Spleen (tissue), 11 donors: ENCODE measurements around the gene DECR2. TPM values are rescaled to one million over a fixed set of nuclear protein-coding genes. Genes with fewer than 3 reads are reported as not detected.

Source experiments
- DNase-seq: peaks from one replicate; pipeline ENCODE4 v3.0.0-alpha.2; 2020
- H3K27ac ChIP-seq, 8 donors: fragments of 200-600 bp; sonication (generic) in 7 of 8; 1 replicate in 4 of 8; 2 replicates in 4 of 8; pipeline versions ENCODE4 v1.5.0 to v1.8.0; 2016 to 2021; ENCODE audit warnings: inconsistent platforms in 4 of 8, mild to moderate bottlenecking in 4 of 8, moderate library complexity in 1 of 8
- H3K27me3 ChIP-seq, 7 donors: fragments of 200-600 bp; sonication (generic) in 6 of 7; replicated peaks in 1 of 7; 1 replicate in 4 of 7; 2 replicates in 3 of 7; pipeline versions ENCODE4 v1.5.0 to v1.8.0; 2016 to 2021; ENCODE audit warnings: inconsistent platforms in 3 of 7, mild to moderate bottlenecking in 1 of 7
- H3K36me3 ChIP-seq, 6 donors: fragments of 200-600 bp; sonication (generic) in 5 of 6; 1 replicate in 4 of 6; 2 replicates in 2 of 6; pipeline versions ENCODE4 v1.5.0 to v1.8.0; 2016 to 2021; ENCODE audit warnings: inconsistent platforms in 2 of 6
- H3K4me1 ChIP-seq, 6 donors: fragments of 200-600 bp; sonication (generic) in 5 of 6; 1 replicate in 3 of 6; 2 replicates in 3 of 6; pipeline versions ENCODE4 v1.5.0 to v1.8.0; 2016 to 2021; ENCODE audit warnings: inconsistent platforms in 3 of 6
- H3K4me3 ChIP-seq, 8 donors: fragments of 200-600 bp; sonication (generic) in 7 of 8; 1 replicate in 4 of 8; 2 replicates in 4 of 8; pipeline versions ENCODE4 v1.5.0 to v1.8.0; 2016 to 2021; ENCODE audit warnings: inconsistent platforms in 4 of 8, mild to moderate bottlenecking in 4 of 8, moderate library complexity in 2 of 8
- H3K9me3 ChIP-seq, 8 donors: fragments of 200-600 bp; sonication (generic) in 7 of 8; 1 replicate in 4 of 8; 2 replicates in 4 of 8; pipeline versions ENCODE4 v1.5.0 to v1.8.0; 2016 to 2021; ENCODE audit warnings: inconsistent platforms in 4 of 8
- CTCF ChIP-seq, 11 experiments: fragments of 200-600 bp in 7 of 11; fragments of 450-650 bp in 4 of 11; sonication (generic) in 4 of 11; IDR thresholded peaks in 8 of 11; conservative IDR thresholded peaks in 3 of 11; 1 replicate in 7 of 11; 2 replicates in 4 of 11; pipeline versions ENCODE4 v1.4.0 to v1.8.0; 2016 to 2021; ENCODE audit warnings: antibody characterized with exemption in 11 of 11, inconsistent platforms in 4 of 11, mild to moderate bottlenecking in 1 of 11
- POLR2A ChIP-seq, 3 donors: fragments of 450-650 bp; IDR thresholded peaks; one replicate each; pipeline ENCODE4 v1.5.1; 2017; ENCODE audit warnings: antibody characterized with exemption in 3 of 3, mild to moderate bottlenecking in 1 of 3
- POLR2AphosphoS5 ChIP-seq, 3 donors: sonication (generic); formaldehyde crosslinking; IDR thresholded peaks; one replicate each; pipeline ENCODE4 v1.5.1; 2017; ENCODE audit warnings: antibody characterized with exemption in 3 of 3
- WGBS, 5 donors: extraction: QIAGEN DNeasy Blood & Tissue Kit in 3 of 5; methylation state at CpG; one replicate each; pipeline versions ENCODE4 v1.1.5 to v1.1.7; 2013 to 2018; 5-methylcytosine and 5-hydroxymethylcytosine counted together
- intact Hi-C: fragments of 100-400 bp; cut with DNase I; formaldehyde crosslinking; loops from one replicate; pipeline ENCODE4 v1.15.0; 2023; ENCODE audit warnings: low total_unique reads
- polyA plus RNA-seq, 3 donors: library from polyadenylated mRNA; stranded (reverse); fragments of 200-250 nt; gene quantifications; one replicate each; pipeline ENCODE4 v1.2.1, GENCODE V29; 2013
- total RNA-seq, 7 donors: library from RNA; depleted of rRNA in 3 of 7; stranded (reverse); fragments of >200 nt in 3 of 7; fragmentation: NEBNext Ultra II Directional in 4 of 7; extraction: Animal tissue kit (Norgen Biotek cat#: 25700) in 4 of 7; gene quantifications; one replicate each; pipeline versions ENCODE4 v1.1.0 to v1.2.1, GENCODE V29; 2016 to 2021
- donor health status: healthy with polysubstance abuse.
- donor health status: DM: no; HTN: no; CAD: no; lungs with moderate emphysema.
- donor health status: DM: no; HTN: no; CAD: no.
- donor health status: Bipolar disorder and iron deficiency.
- donor health status: healthy.
- donor health status: DM: no; HTN: no; CAD: no.
- donor health status: DM: yes; HTN: yes; CAD: no.

The DECR2 gene
- total and polyA plus RNA-seq, 10 donors: 8.9 to 19.5 (median 12.0) TPM

DNA sequence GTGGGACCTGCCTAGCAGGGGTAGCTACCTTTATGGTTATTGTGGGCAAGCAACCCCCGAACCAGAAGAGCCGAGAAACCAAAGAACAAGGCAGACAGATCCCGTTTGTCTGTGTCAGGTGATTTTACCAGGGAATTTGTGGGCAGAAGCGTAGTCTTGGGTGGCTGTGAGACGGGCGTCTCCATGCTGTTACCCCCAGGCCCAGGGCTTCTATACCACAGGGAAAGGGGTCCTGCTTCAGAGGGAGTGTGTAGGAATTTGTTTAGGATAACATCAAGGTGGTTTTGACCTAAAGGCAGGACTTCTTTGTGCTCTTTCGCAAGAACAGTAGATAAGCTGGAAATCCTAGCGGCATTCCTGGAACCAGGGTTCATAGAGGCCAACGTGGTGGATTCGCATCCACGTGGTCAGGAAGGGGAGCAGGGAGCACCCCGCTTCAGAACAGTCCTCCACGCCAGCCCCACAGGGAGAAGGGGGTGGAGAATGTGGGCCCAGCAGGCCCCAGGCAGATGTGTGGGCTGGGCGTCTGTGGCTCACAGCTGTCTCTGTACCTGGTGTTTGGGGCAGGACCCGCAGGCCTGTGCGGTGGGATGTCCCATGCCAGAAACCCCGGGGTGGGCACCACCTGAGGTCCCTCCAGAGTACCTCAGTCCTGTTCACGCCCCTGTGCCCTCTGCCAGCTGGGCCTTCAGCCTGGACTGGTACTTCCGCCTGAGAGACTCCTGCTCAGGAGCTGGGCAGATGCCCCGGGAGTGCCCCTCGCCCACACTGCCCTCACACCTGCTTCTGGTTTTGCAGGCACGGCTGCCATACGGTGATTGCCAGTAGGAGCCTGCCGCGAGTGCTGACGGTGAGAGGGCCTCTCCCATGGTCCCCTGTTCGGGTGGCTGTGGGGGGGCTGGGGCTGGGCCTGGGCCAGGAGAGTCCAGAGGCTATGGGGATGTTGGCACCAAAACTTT lies 4.1 kb downstream of the DECR2 start:
- intact Hi-C loops: no loop called here
- TF ChIP-seq CTCF (IDR thresholded peaks at IDR 0.05 in 8 of 11, conservative IDR thresholded peaks at IDR 0.05 in 3 of 11): no peak
- WGBS, 5 donors: 85 to 92% (median 90%) methylated on average over 22 to 27 of the region's 27 CpGs
- DNase-seq: no peak
- peaks cover 0 to 14% (median 0%) of the 10 kb centered on the region in 6 donors for H3K36me3 ChIP-seq
- peaks cover 0 to 15% (median 7%) of the 10 kb centered on the region in 6 donors for H3K4me1 ChIP-seq
- no peaks in the 10 kb centered on the region for H3K9me3 ChIP-seq
- H3K27ac ChIP-seq: no peak overlapping the region
- H3K27me3 ChIP-seq: no peaks in the 10 kb centered on the region
- H3K4me3 ChIP-seq: no peak overlapping the region

- intact Hi-C loops: no loop called here
- no peak for DNase-seq
- Histone ChIP-seq H3K27me3 (no peaks in the 10 kb centered on the region), H3K4me3 (no peak overlapping the region), H3K9me3 (no peaks in the 10 kb centered on the region), H3K27ac (no peak overlapping the region), H3K36me3 (peaks cover 0 to 29% (median 0%) of the 10 kb centered on the region in 6 donors), H3K4me1 (peaks cover 0 to 6% (median 4%) of the 10 kb centered on the region in 6 donors)
- WGBS, 5 donors: 78 to 93% (median 89%) methylated on average over 8 to 16 of the region's 16 CpGs
- TF ChIP-seq POLR2AphosphoS5 (IDR thresholded peaks at IDR 0.05) (no peak), CTCF (IDR thresholded peaks at IDR 0.05 in 8 of 11, conservative IDR thresholded peaks at IDR 0.05 in 3 of 11) (no peak), POLR2A (IDR thresholded peaks at IDR 0.05) (no peak)
Measured at GRCh38 chr16:407253-407652, 5.6 kb downstream of the DECR2 start.

DNA sequence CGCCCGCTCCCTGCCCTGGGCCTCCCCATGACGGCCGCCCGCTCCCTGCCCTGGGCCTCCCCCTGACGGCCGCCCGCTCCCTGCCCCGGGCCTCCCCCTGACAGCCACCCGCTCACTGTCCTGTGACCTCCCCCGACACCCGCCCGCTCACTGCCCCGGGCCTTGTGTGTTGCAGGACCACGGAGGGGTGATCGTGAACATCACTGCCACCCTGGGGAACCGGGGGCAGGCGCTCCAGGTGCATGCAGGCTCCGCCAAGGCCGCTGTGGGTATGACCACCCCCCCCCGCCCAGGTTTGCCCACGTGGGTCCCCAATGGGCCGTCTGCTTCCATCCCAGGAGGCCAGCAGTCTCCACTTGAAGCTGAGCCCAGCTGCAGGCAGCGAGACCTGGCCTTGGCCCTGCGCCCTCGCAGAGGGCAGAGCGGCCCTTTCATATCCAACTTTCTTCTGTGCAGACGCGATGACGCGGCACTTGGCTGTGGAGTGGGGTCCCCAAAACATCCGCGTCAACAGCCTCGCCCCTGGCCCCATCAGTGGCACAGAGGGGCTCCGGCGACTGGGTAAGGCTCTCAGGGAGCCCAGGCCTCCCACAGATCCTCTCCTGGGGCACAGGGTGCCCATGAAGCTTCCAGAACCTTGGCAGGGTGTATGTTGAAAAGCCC lies 9.0 kb downstream of the DECR2 start:
- H3K27ac ChIP-seq: no peak overlapping the region
- no peak for TF ChIP-seq POLR2A (IDR thresholded peaks at IDR 0.05)
- TF ChIP-seq CTCF (IDR thresholded peaks at IDR 0.05 in 8 of 11, conservative IDR thresholded peaks at IDR 0.05 in 3 of 11): no peak
- no peak for TF ChIP-seq POLR2AphosphoS5 (IDR thresholded peaks at IDR 0.05)
- no peaks in the 10 kb centered on the region for H3K4me1 ChIP-seq
- peaks cover 0 to 32% (median 0%) of the 10 kb centered on the region in 6 donors for H3K36me3 ChIP-seq
- H3K27me3 ChIP-seq: no peaks in the 10 kb centered on the region
- intact Hi-C loops: no loop called here
- no peaks in the 10 kb centered on the region for H3K9me3 ChIP-seq
- no peak for DNase-seq
- 89 to 95% (median 93%) methylated on average over 19 to 36 of the region's 36 CpGs for WGBS, 5 donors
- H3K4me3 ChIP-seq: no peak overlapping the region
